T-cell (primary cell): Measurements from ENCODE around the gene DBN1. TPM values are rescaled to one million over a fixed set of nuclear protein-coding genes. Genes with fewer than 3 reads are reported as not detected.

Experiments used
- ATAC-seq, 4 experiments: fragments of 200-7000 bp in 3 of 4; fragments of 150-1000 bp in 1 of 4; cut with Tn5 transposase; replicated peaks in 1 of 4; 1 replicate in 3 of 4; 2 replicates in 1 of 4; pipeline ENCODE4 v1.10.0; 2021; ENCODE audit warnings: moderate library complexity in 3 of 4, mild to moderate bottlenecking in 2 of 4, moderate number of reproducible peaks in 1 of 4
- CTCF ChIA-PET, 2 donors: fragments of 300-600 bp; sonication (Branson Sonifier 250); formaldehyde crosslinking; loops; one replicate each; lab custom pipeline; 2022; ENCODE audit warnings: antibody characterized with exemption in 2 of 2; lab: Charles Lee
- POLR2A ChIA-PET, 2 donors: fragments of 300-600 bp; sonication (Branson Sonifier 250); formaldehyde crosslinking; loops; one replicate each; lab custom pipeline; 2022; ENCODE audit warnings: antibody characterized with exemption in 2 of 2; lab: Charles Lee
- DNase-seq, 35 experiments: peaks; one replicate each; pipeline versions ENCODE4 v3.0.0 to v3.0.0-alpha.2; 2013 to 2023
- H3K27ac ChIP-seq: one replicate; pipeline ENCODE4 v1.5.1; 2013; ENCODE audit warnings: low read length
- H3K27me3 ChIP-seq, 2 experiments: replicated peaks in 1 of 2; 1 replicate in 1 of 2; 2 replicates in 1 of 2; pipeline versions ENCODE4 v1.6.1 to v1.7.0; 2013; ENCODE audit warnings: low read length in 1 of 2, mixed read lengths in 1 of 2; ENCODE audit not compliant: control insufficient read depth in 2 of 2, insufficient read depth in 2 of 2; ENCODE audit errors: extremely low read depth in 1 of 2
- H3K36me3 ChIP-seq, 2 donors: 1 replicate in 1 of 2; 2 replicates in 1 of 2; pipeline versions ENCODE4 v1.6.1 to v1.7.0; 2013; ENCODE audit warnings: low read length in 1 of 2; ENCODE audit not compliant: control insufficient read depth in 2 of 2, insufficient read depth in 1 of 2; ENCODE audit errors: extremely low read depth in 1 of 2
- H3K4me1 ChIP-seq, 2 experiments: 1 replicate in 1 of 2; 2 replicates in 1 of 2; pipeline versions ENCODE4 v1.6.1 to v1.7.0; 2013; ENCODE audit warnings: low read length in 2 of 2, mixed read lengths in 1 of 2; ENCODE audit not compliant: insufficient read depth in 2 of 2, control insufficient read depth in 1 of 2; ENCODE audit errors: extremely low read depth in 1 of 2
- H3K4me3 ChIP-seq, 2 donors: 1 replicate in 1 of 2; 2 replicates in 1 of 2; pipeline versions ENCODE4 v1.5.1 to v1.7.0; 2013; ENCODE audit warnings: mild to moderate bottlenecking in 2 of 2, low read length in 1 of 2, moderate library complexity in 1 of 2; ENCODE audit not compliant: control insufficient read depth in 1 of 2; ENCODE audit errors: extremely low read depth in 1 of 2
- H3K9me3 ChIP-seq: 2 replicates; pipeline ENCODE4 v1.7.0; 2013
- H3K27ac Mint-ChIP-seq, 2 donors: one replicate each; pipeline ENCODE4 v1.8.0; 2020 to 2021; ENCODE audit warnings: mild to moderate bottlenecking in 2 of 2, mixed read lengths in 2 of 2
- H3K27me3 Mint-ChIP-seq, 2 donors: one replicate each; pipeline ENCODE4 v1.8.0; 2021 to 2022; ENCODE audit warnings: mixed read lengths in 2 of 2
- H3K36me3 Mint-ChIP-seq: one replicate; pipeline ENCODE4 v1.8.0; 2021; ENCODE audit warnings: mixed read lengths
- H3K4me1 Mint-ChIP-seq, 3 donors: one replicate each; pipeline ENCODE4 v1.8.0; 2020 to 2022; ENCODE audit warnings: mixed read lengths in 3 of 3, mild to moderate bottlenecking in 1 of 3
- H3K4me3 Mint-ChIP-seq, 3 donors: one replicate each; pipeline ENCODE4 v1.8.0; 2020 to 2022; ENCODE audit warnings: mild to moderate bottlenecking in 3 of 3, mixed read lengths in 3 of 3, moderate library complexity in 3 of 3
- H3K9me3 Mint-ChIP-seq, 3 donors: one replicate each; pipeline ENCODE4 v1.8.0; 2020 to 2022; ENCODE audit warnings: mixed read lengths in 3 of 3
- WGBS: methylation state at CpG from one replicate; pipeline ENCODE4 v1.1.5; 2013; ENCODE audit warnings: missing lambda C conversion rate; ENCODE audit not compliant: insufficient coverage; 5-methylcytosine and 5-hydroxymethylcytosine counted together
- total RNA-seq, 35 experiments: library from RNA in 6 of 35; stranded (reverse) in 6 of 35; fragments of 120-200 nt in 1 of 35; gene quantifications; one replicate each; pipeline versions ENCODE4 v1.2.1 to v1.2.4 and lab custom pipeline; 2013 to 2026

DBN1 gene
- total RNA-seq, 5 donors from 2014 or later (not counting 1 experiment from before 2014, with no cell fraction given) = 11.6 to 41.3 (median 21.1) TPM

GRCh38 chr5:177501874-177502678 lies 28.6 kb upstream of the DBN1 start:
- H3K4me1 ChIP-seq = peaks cover 0 to 18% of the 10 kb centered on the region in 2 experiments
- H3K36me3 ChIP-seq = no peaks in the 10 kb centered on the region
- ChIA-PET CTCF (interaction anchor here (0.6 to 2.8 kb wide), 6 partner anchors 23 to 499 kb away, joined by 3 to 13 read pairs (median 5); no protein-coding TSS in a partner anchor), POLR2A (interaction anchor here in 1 of 2 donors (0.5 kb wide), 1 partner anchor 12 kb away, joined by 6 read pairs; no protein-coding TSS in a partner anchor)
- peaks cover 12 to 20% (median 20%) of the 10 kb centered on the region in 3 donors for H3K4me1 Mint-ChIP-seq
- H3K27me3 Mint-ChIP-seq = no peaks in the 10 kb centered on the region
- no peaks in the 10 kb centered on the region for H3K9me3 ChIP-seq
- H3K4me3 Mint-ChIP-seq = no peak overlapping the region
- no peak for DNase-seq
- ATAC-seq = no peak
- no peak overlapping the region for H3K4me3 ChIP-seq
- no peaks in the 10 kb centered on the region for H3K9me3 Mint-ChIP-seq
- peaks cover 0 to 6% of the 10 kb centered on the region in 2 experiments for H3K27me3 ChIP-seq
- H3K36me3 Mint-ChIP-seq = no peaks in the 10 kb centered on the region
- WGBS = 56% methylated on average over 7 of the region's 9 CpGs
- H3K27ac Mint-ChIP-seq = no peak overlapping the region
- H3K27ac ChIP-seq = no peak overlapping the region

- WGBS = 29% methylated on average over 6 of the region's 10 CpGs
- peak overlapping the region in 1 of 2 donors; percentile 0 for H3K27ac Mint-ChIP-seq
- Histone ChIP-seq H3K36me3 (no peaks in the 10 kb centered on the region), H3K9me3 (no peaks in the 10 kb centered on the region), H3K4me3 (no peak overlapping the region), H3K27me3 (peaks cover 0 to 6% of the 10 kb centered on the region in 2 experiments), H3K4me1 (peaks cover 0 to 30% of the 10 kb centered on the region in 2 experiments), H3K27ac (no peak overlapping the region)
- H3K36me3 Mint-ChIP-seq = no peaks in the 10 kb centered on the region
- ATAC-seq = peak; percentile 22 to 33 (median 26)
- ChIA-PET POLR2A (no interaction called here), CTCF (interaction anchor here (0.6 to 2.8 kb wide), 5 partner anchors 22 to 121 kb away, joined by 3 to 13 read pairs (median 4); no protein-coding TSS in a partner anchor)
- peak; percentile 41 to 91 (median 76) for DNase-seq
- H3K27me3 Mint-ChIP-seq = no peaks in the 10 kb centered on the region
- H3K4me1 Mint-ChIP-seq = peaks cover 17 to 25% (median 25%) of the 10 kb centered on the region in 3 donors
- no peaks in the 10 kb centered on the region for H3K9me3 Mint-ChIP-seq
- no peak overlapping the region for H3K4me3 Mint-ChIP-seq
Measured at GRCh38 chr5:177500685-177501522, 27.5 kb upstream of the DBN1 start.

- Mint-ChIP-seq H3K36me3 (no peaks in the 10 kb centered on the region), H3K27ac (peak overlapping the region; percentile 25 to 45), H3K4me1 (peaks cover 19 to 28% (median 25%) of the 10 kb centered on the region in 3 donors), H3K27me3 (no peaks in the 10 kb centered on the region), H3K4me3 (peak overlapping the region; percentile 9 to 32 (median 22)), H3K9me3 (no peaks in the 10 kb centered on the region)
- no peak overlapping the region for H3K4me3 ChIP-seq
- WGBS = 98% methylated on average over 5 of the region's 6 CpGs
- ChIA-PET CTCF (interaction anchor here in 1 of 2 donors (0.6 to 2.8 kb wide), 2 partner anchors 91 to 110 kb away, joined by 3 to 13 read pairs; no protein-coding TSS in a partner anchor), POLR2A (no interaction called here)
- H3K27ac ChIP-seq = no peak overlapping the region
- H3K9me3 ChIP-seq = no peaks in the 10 kb centered on the region
- H3K4me1 ChIP-seq = peaks cover 0 to 40% of the 10 kb centered on the region in 2 experiments
- no peak for ATAC-seq
- DNase-seq = no peak
- H3K36me3 ChIP-seq = no peaks in the 10 kb centered on the region
- peaks cover 0 to 6% of the 10 kb centered on the region in 2 experiments for H3K27me3 ChIP-seq
Measured at GRCh38 chr5:177499842-177500241, 26.4 kb upstream of the DBN1 start.

- Histone ChIP-seq H3K4me1 (peaks cover 0 to 47% of the 10 kb centered on the region in 2 experiments), H3K36me3 (no peaks in the 10 kb centered on the region), H3K9me3 (no peaks in the 10 kb centered on the region), H3K4me3 (peak overlapping the region; percentile 61 to 62), H3K27ac (no peak overlapping the region), H3K27me3 (peaks cover 0 to 6% of the 10 kb centered on the region in 2 experiments)
- Mint-ChIP-seq H3K36me3 (no peaks in the 10 kb centered on the region), H3K27ac (no peak overlapping the region), H3K9me3 (no peaks in the 10 kb centered on the region), H3K27me3 (no peaks in the 10 kb centered on the region), H3K4me1 (peaks cover 23 to 33% (median 25%) of the 10 kb centered on the region in 3 donors), H3K4me3 (peak overlapping the region; percentile 78 to 84 (median 84))
- CTCF ChIA-PET = interaction anchor here (0.6 to 1.4 kb wide), 11 partner anchors 25 to 189 kb away, joined by 3 to 15 read pairs (median 4); no protein-coding TSS in a partner anchor
- WGBS = 21% methylated on average over 40 of the region's 48 CpGs
- POLR2A ChIA-PET = no interaction called here
- DNase-seq (no peak), ATAC-seq (peak in 3 of 4 experiments; percentile 1 to 8 (median 4))
Measured at GRCh38 chr5:177498013-177498787, 24.8 kb upstream of the DBN1 start.

- Mint-ChIP-seq H3K9me3 (no peaks in the 10 kb centered on the region), H3K4me3 (peak within 1 kb of the TSS; percentile 78 to 84 (median 84)), H3K4me1 (peaks cover 23 to 34% (median 25%) of the 10 kb centered on the region in 3 donors), H3K27ac (no peak within 1 kb of the TSS), H3K36me3 (peaks cover 4% of the 10 kb centered on the region), H3K27me3 (no peaks in the 10 kb centered on the region)
- WGBS = under 1% methylated on average over 66 of the region's 73 CpGs
- ATAC-seq (peak; percentile 87 to 92 (median 90)), DNase-seq (peak; percentile 82 to 97 (median 89))
- Histone ChIP-seq H3K9me3 (no peaks in the 10 kb centered on the region), H3K27ac (no peak within 1 kb of the TSS), H3K4me3 (peak within 1 kb of the TSS; percentile 61 to 62), H3K4me1 (peaks cover 0 to 47% of the 10 kb centered on the region in 2 experiments), H3K36me3 (peaks cover 0 to 2% of the 10 kb centered on the region in 2 donors), H3K27me3 (peaks cover 0 to 6% of the 10 kb centered on the region in 2 experiments)
- POLR2A ChIA-PET = interaction anchor here in 1 of 2 donors (0.6 kb wide), 1 partner anchor 66 kb away, joined by 3 read pairs; no protein-coding TSS in a partner anchor
- CTCF ChIA-PET = interaction anchor here (0.6 to 1.4 kb wide), 10 partner anchors 25 to 193 kb away, joined by 3 to 15 read pairs (median 5); no protein-coding TSS in a partner anchor
Measured at GRCh38 chr5:177497292-177498012, 24.0 kb upstream of the DBN1 start, which contains the start of gene PDLIM7. TSS of gene PDLIM7 (minus strand) at chr5:177497604. CDS start at chr5:177496512, 1,092 bp downstream.
